Body of pancreas (tissue), 4 donors: Measurements from ENCODE around the gene CLSTN2.

Experiments
- POLR2A ChIP-seq, 3 donors: fragments of 450-650 bp; IDR thresholded peaks; one replicate each; pipeline ENCODE4 v1.6.1; 2016; ENCODE audit warnings: antibody characterized with exemption in 3 of 3, mild to moderate bottlenecking in 2 of 3
- TF ChIP-seq, protein P1 (sequence below), 7 experiments: fragments of 450-650 bp in 4 of 7; fragments of 200-600 bp in 3 of 7; sonication (generic) in 3 of 7; IDR thresholded peaks; one replicate each; pipeline ENCODE4 v1.5.1; 2016 to 2019; ENCODE audit warnings: antibody characterized with exemption in 7 of 7

GRCh38 chr3:140252812-140253656 is 318.0 kb downstream of the CLSTN2 start:
- TF ChIP-seq, protein P1, sequence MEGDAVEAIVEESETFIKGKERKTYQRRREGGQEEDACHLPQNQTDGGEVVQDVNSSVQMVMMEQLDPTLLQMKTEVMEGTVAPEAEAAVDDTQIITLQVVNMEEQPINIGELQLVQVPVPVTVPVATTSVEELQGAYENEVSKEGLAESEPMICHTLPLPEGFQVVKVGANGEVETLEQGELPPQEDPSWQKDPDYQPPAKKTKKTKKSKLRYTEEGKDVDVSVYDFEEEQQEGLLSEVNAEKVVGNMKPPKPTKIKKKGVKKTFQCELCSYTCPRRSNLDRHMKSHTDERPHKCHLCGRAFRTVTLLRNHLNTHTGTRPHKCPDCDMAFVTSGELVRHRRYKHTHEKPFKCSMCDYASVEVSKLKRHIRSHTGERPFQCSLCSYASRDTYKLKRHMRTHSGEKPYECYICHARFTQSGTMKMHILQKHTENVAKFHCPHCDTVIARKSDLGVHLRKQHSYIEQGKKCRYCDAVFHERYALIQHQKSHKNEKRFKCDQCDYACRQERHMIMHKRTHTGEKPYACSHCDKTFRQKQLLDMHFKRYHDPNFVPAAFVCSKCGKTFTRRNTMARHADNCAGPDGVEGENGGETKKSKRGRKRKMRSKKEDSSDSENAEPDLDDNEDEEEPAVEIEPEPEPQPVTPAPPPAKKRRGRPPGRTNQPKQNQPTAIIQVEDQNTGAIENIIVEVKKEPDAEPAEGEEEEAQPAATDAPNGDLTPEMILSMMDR (IDR thresholded peaks at IDR 0.05) = no peak
- TF ChIP-seq POLR2A (IDR thresholded peaks at IDR 0.05) = no peak
